Measurements from ENCODE around the gene UBE2H.

GRCh38 chr7:129830949-129831348 lies 121.8 kb downstream of the UBE2H start:
- TF ChIP-seq CTCF (IDR thresholded peaks at IDR 0.05) (no peak), EP300 (IDR thresholded peaks at IDR 0.05; ENCODE audit: low read depth) (no peak)
